Inflammatory macrophage (primary cell): ENCODE measurements around the gene ALPK3.

ENCODE experiments used
- DNase-seq, 2 donors: peaks; one replicate each; pipeline ENCODE4 v3.0.0-alpha.2; 2020 to 2022
- total RNA-seq, 18 experiments: gene quantifications; one replicate each; lab custom pipeline; 2026; ENCODE audit warnings: mixed read lengths in 6 of 18, inconsistent platforms in 2 of 18; lab: John Stamatoyannopoulos, UW

Gene ALPK3
- total RNA-seq = 1.7 to 17.0 (median 6.2) reads per million in 18 experiments

GRCh38 chr15:84816694-84817465 lies at the start of gene ALPK3:
TSS of gene ALPK3 (plus strand) at chr15:84817356. CDS start at chr15:84817453, 97 bp downstream.
- DNase-seq = no peak

DNA sequence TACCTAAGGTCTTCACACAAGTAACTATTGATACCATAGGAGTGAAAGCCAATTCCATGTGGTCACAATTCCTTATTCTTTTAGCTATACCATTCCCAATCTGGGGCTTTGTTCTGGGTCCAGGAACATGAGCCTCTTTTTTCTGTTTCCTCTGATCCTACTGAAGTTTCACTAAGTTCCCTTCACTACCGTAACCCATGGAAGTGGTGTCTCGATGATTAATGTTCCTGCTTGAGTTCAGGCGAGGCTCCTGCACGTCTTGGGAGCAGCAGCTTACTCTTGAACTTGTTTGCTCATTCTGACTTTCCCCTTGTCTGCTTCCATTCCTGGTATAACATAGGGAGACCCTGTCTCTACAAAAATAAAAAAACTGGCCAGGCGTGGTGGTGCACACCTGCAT lies 45.1 kb upstream of the ALPK3 start:
- peak in 1 of 2 donors; percentile 31 for DNase-seq

- peak; percentile 35 to 57 for DNase-seq
These were observed 44.7 kb upstream of the ALPK3 start for GRCh38 chr15:84772467-84772866.

- peak; percentile 75 to 87 for DNase-seq
These were observed 43.4 kb upstream of the ALPK3 start for GRCh38 chr15:84773716-84774115.

DNA sequence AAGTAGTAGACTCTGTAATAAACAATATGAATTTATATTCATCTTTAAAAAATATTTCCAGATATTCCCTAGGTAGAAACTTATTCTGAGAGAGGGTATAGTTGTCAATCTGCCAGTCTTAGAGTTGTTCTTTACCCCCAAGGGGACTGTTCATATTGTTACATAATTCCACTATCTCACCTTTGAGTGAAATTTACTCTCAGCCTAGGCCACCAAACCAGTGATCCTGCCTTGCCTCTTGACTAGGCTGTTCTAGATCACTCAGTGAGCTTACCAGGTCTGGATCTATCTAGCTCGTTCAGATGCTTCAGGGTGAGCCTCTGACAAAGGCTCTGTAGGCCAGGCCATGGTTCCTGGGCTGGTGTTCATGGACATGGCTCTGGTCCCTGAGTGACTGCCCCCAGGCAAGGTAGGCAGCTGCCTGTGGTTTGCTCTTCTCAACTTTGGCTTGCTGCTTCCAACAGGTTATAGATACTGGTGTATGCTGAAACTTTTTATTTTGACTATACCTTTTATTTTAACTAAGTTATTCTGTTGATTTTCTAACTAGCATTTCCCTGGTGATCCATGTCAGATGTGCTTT lies 41.2 kb upstream of the ALPK3 start:
- no peak for DNase-seq

DNA sequence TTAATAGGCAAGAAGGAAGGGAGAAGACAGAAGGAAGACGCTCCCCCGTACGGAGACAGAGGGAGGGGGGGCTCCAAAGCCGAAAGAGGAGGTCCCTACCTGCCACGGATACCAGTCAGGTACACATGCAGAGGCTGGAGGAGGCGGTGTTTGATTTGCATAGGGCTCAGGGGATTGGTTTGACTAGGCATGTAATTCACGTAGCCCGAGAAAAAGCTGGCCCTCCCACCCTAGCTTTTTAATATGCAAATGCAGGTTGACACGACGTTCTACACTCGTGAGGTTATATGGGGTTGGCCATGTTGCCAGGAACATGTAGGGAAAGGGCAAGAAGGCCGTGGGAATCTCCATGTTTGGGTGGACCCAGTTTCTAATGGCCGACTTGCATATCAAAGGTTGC lies 39.0 kb upstream of the ALPK3 start:
- DNase-seq = no peak

DNA sequence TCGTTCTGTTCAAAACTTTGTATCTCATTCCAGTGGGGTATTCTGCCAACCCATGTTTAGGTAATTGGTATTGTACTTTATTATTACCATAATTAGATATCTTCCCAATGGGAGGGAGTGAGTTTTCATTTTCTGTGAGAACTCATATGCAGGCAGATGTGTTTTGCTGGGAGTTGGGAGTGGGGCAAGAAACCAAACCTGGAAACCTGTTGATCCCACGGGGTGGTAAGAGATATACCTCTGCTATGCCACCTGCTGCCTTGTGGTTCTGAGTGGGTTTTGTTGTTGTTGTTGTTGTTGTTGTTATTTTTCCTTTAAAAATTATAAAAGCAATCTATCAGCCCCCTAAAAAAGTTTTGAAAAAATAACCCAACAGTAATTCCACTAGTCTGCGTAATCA lies 36.7 kb upstream of the ALPK3 start:
- DNase-seq = no peak

DNA sequence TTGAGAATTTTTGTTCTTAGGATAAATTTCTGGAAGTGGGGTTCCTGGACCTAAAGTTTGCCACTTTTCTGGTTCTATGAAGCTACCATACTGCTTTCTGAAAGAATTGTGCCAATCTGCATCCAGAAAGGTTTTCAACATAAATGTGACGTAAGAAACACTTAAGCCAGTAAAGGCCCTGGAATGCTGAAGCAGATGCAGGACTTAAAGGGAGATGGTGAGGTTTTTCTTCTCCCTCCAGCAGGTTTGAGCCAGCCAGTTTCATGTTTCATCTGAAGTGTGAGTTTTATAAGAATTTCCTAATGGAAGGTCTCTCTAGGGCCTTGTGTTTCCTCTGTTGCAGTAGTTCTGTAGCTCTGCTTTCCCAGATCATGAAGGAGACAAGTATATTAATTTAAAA lies 35.7 kb upstream of the ALPK3 start:
- DNase-seq = no peak

DNA sequence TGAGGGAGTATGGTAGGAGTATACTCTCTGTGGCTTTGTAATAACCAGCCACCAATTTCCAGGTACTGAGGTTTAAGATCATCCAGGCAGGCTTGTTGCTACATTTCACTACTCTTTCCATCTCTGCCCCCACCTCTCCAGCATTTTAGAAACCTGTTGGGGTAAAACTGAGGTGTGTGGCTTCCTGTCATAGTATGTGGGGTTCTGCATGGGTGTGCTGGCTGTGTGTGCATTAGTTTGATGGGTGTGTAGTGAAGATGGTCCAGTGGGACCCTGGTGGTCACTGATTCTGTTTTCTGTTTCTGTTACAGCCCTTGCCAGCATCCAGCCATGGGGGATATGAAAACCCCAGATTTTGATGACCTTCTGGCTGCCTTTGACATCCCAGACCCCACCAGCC lies 34.8 kb upstream of the ALPK3 start:
- no peak for DNase-seq

GRCh38 chr15:84783493-84784251 lies 33.5 kb upstream of the ALPK3 start:
- DNase-seq = no peak

DNA sequence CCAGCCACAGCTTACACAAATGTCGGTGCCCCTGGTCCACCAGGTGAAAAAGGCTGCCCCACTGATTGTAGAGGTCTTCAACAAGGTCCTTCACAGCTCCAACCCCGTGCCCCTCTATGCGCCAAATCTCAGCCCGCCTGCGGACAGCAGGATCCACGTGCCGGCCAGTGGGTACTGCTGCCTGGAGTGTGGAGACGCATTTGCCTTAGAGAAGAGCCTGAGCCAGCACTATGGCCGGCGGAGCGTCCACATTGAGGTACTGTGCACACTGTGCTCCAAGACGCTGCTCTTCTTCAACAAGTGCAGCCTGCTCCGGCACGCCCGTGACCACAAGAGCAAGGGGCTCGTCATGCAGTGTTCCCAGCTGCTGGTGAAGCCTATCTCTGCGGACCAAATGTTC lies 32.9 kb upstream of the ALPK3 start:
- DNase-seq = no peak

- DNase-seq = no peak
These were observed 32.1 kb upstream of the ALPK3 start for GRCh38 chr15:84785053-84785452.

DNA sequence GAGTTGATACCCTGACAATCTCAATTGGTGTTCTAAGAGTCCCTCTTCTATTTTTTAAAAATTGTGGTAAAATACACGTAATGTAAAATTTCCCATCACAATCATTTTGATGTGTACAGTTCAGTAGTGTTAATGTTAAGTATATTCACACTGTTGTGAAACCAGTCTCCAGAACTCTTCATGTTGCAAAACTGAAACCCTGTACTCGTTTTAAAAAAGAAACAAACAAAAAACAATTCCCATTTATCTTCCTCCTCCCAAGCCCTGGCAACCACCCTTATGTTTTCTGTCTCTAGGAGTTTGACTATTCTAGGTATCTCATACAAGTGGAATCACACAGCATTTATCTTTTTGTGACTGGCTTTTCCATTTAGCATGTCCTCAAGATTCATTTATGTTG lies 28.7 kb upstream of the ALPK3 start:
- DNase-seq = no peak

DNA sequence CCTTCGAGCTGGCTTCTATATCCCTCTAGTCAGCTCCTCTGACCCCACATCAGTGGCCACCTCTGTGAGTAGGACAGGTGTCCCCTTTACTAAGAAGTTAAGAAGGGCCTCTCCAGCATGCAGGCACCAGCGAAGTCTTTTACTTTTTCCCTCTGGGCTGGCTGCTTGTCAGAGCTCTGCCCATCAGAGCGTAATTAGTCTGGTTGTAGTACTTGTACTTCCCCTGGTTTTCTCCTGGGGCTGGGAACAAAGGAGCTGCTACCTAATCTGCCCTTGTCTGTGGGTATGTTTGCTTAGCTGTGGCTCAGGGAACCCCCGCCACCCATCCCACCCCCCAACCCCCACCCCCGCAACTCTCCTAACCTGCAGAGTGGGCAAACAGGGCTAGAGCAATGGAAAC lies 27.4 kb upstream of the ALPK3 start:
- no peak for DNase-seq

GRCh38 chr15:84790676-84791075 lies 26.5 kb upstream of the ALPK3 start:
- DNase-seq = no peak

DNA sequence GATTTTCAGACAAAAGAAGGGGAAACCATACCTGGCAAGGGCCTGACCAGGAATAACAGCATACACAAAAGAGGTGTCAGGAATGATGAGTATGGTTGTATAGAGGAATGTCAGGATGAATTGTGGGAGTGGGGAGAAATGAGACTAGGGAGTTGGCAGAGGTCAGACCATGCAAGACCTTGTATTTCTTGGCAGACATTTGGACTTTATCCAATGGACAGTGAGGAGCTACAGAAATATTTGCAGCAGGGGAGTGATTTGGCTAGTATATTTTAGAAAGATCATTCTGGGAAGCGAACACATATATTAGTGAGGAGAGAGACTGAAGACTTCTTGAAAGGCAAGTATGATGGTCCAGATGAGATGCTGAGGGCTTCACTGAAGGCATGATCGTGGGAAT lies 25.4 kb upstream of the ALPK3 start:
- no peak for DNase-seq

DNA sequence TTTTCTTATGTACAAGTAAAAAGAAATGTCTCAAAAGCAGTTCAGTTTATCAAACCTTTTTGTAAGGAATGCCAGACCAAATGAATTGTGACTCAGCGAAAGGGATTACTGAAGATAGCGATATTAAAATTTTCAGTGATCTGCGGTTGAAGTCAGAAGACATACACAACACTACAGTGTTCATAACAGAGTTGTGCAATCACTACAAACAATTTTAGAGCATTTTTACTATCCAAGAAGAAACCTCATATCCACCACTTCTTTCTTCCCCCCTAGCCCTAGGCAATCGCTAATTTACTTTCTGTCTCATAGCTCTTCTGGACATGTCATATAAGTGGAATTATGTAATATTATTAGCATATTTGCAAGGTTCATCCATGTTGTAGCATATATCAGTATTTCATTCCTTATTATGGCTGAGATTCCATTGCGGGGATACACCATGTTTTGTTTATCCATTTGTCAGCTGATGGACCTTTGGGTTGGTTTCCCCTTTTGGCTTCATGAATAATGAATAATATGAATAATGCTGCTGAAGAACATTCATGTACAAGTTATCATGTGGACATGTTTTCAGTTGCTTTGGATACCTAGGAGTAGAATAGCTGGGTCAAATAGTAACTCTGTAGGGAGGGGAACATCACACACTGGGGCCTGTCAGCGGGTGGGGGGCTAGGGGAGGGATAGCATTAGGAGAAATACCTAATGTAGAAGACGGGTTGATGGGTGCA lies 23.6 kb upstream of the ALPK3 start:
- no peak for DNase-seq

GRCh38 chr15:84794162-84794547 lies 23.0 kb upstream of the ALPK3 start:
- DNase-seq = no peak

- DNase-seq = no peak
These were observed 22.0 kb upstream of the ALPK3 start for GRCh38 chr15:84795186-84795585.

DNA sequence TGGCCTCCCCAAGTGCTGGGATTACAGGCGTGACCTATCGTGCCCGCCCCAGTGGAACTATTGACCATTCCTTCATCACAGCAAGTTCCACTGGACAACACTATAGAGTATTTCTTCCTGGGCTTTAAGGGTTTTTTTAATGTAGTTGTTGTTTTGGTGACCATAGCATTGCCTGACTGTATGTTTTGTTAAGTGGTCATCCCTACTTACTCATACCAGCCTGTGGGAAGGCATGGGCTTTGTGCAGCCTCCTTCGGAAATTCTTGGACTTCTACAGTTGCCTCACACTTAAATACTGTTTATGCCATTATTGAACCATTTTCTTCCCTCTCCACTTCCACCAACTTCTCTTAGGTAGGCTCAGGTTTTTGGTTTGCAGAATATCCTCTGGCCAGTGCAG lies 19.9 kb upstream of the ALPK3 start:
- no peak for DNase-seq

GRCh38 chr15:84797801-84798200 lies 19.4 kb upstream of the ALPK3 start:
- DNase-seq = no peak

DNA sequence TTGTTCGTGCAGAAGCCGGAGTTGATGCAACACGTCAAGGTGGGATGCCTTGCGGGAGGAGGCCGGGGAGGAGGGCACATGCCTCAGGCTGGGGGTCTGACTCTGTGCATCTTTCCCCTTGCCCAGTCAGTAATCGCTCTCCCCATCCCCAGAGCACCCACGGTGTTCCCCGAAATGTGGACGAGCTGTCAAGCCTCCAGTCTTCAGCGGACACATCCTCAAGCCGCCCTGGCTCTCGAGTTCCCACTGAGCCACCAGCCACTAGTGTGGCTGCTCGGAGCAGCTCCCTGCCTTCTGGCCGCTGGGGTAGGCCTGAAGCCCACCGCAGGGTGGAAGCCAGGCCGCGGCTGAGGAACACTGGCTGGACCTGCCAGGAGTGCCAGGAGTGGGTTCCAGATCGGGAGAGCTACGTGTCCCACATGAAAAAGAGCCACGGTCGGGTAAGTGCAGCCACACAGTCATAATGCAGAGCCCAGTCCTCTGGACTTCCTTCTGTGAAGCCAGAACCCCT lies 18.7 kb upstream of the ALPK3 start:
- no peak for DNase-seq
